Measurements from ENCODE around the gene PBX3.

Gene PBX3

GRCh38 chr9:125861405-125862058 lies 114.4 kb downstream of the PBX3 start:
- Histone ChIP-seq H3K9me2 (replicated peaks; ENCODE audit: insufficient read depth, low read length) (no peaks in the 10 kb centered on the region), H2AFZ (ENCODE audit: low read depth, low read length, severe bottlenecking) (no peak overlapping the region), H3K9ac (ENCODE audit: low read length) (no peak overlapping the region), H3F3A (ENCODE audit: insufficient read depth) (no peaks in the 10 kb centered on the region), H3K4me2 (ENCODE audit: low read depth, low read length, poor library complexity, severe bottlenecking) (no peak overlapping the region), H4K20me1 (ENCODE audit: low read depth, low read length) (no peaks in the 10 kb centered on the region), H3K27ac (ENCODE audit: low read depth, low read length) (no peak overlapping the region), H3K9me3 (ENCODE audit: insufficient read depth, low read length) (no peaks in the 10 kb centered on the region), H3K4me3 (ENCODE audit: insufficient read depth, low read length, poor library complexity, severe bottlenecking) (no peak overlapping the region), H3K27me3 (ENCODE audit: low read length) (no peaks in the 10 kb centered on the region), H3K36me3 (ENCODE audit: low read length) (no peaks in the 10 kb centered on the region), H3K79me2 (ENCODE audit: insufficient read depth, low read length) (no peaks in the 10 kb centered on the region)
- no peak for TF ChIP-seq EZH2phosphoT487 (conservative IDR thresholded peaks at IDR 0.05; ENCODE audit: low read length)
- no peak for TF ChIP-seq CTCF (IDR thresholded peaks at IDR 0.05; ENCODE audit: insufficient read depth, low read length, poor library complexity, severe bottlenecking)

- TF ChIP-seq EZH2phosphoT487 (conservative IDR thresholded peaks at IDR 0.05; ENCODE audit: low read length) (no peak), CTCF (IDR thresholded peaks at IDR 0.05; ENCODE audit: insufficient read depth, low read length, poor library complexity, severe bottlenecking) (no peak)
- Histone ChIP-seq H3K27ac (ENCODE audit: low read depth, low read length) (no peak overlapping the region), H3K36me3 (ENCODE audit: low read length) (no peaks in the 10 kb centered on the region), H3K79me2 (ENCODE audit: insufficient read depth, low read length) (no peaks in the 10 kb centered on the region), H4K20me1 (ENCODE audit: low read depth, low read length) (no peaks in the 10 kb centered on the region), H3K9me3 (ENCODE audit: insufficient read depth, low read length) (no peaks in the 10 kb centered on the region), H3K9me2 (replicated peaks; ENCODE audit: insufficient read depth, low read length) (no peaks in the 10 kb centered on the region), H3F3A (ENCODE audit: insufficient read depth) (no peaks in the 10 kb centered on the region), H3K4me3 (ENCODE audit: insufficient read depth, low read length, poor library complexity, severe bottlenecking) (no peak overlapping the region), H3K9ac (ENCODE audit: low read length) (no peak overlapping the region), H2AFZ (ENCODE audit: low read depth, low read length, severe bottlenecking) (no peak overlapping the region), H3K4me2 (ENCODE audit: low read depth, low read length, poor library complexity, severe bottlenecking) (no peak overlapping the region), H3K27me3 (ENCODE audit: low read length) (no peaks in the 10 kb centered on the region)
Observed at GRCh38 chr9:125863923-125864322, 116.8 kb downstream of the PBX3 start.

- Histone ChIP-seq H3K79me2 (ENCODE audit: insufficient read depth, low read length) (no peaks in the 10 kb centered on the region), H3K4me2 (ENCODE audit: low read depth, low read length, poor library complexity, severe bottlenecking) (no peak overlapping the region), H4K20me1 (ENCODE audit: low read depth, low read length) (no peaks in the 10 kb centered on the region), H3K9me3 (ENCODE audit: insufficient read depth, low read length) (no peaks in the 10 kb centered on the region), H3K9me2 (replicated peaks; ENCODE audit: insufficient read depth, low read length) (no peaks in the 10 kb centered on the region), H2AFZ (ENCODE audit: low read depth, low read length, severe bottlenecking) (no peak overlapping the region), H3K27ac (ENCODE audit: low read depth, low read length) (no peak overlapping the region), H3K27me3 (ENCODE audit: low read length) (no peaks in the 10 kb centered on the region), H3K9ac (ENCODE audit: low read length) (no peak overlapping the region), H3K36me3 (ENCODE audit: low read length) (no peaks in the 10 kb centered on the region), H3F3A (ENCODE audit: insufficient read depth) (no peaks in the 10 kb centered on the region), H3K4me3 (ENCODE audit: insufficient read depth, low read length, poor library complexity, severe bottlenecking) (no peak overlapping the region)
- TF ChIP-seq CTCF (IDR thresholded peaks at IDR 0.05; ENCODE audit: insufficient read depth, low read length, poor library complexity, severe bottlenecking) (no peak), EZH2phosphoT487 (conservative IDR thresholded peaks at IDR 0.05; ENCODE audit: low read length) (no peak)
Observed at GRCh38 chr9:125867751-125868415, 120.7 kb downstream of the PBX3 start.
